DND-41 (cell line): ENCODE measurements around the gene CENPP.
A peak's percentile ranks its signal among the peaks of the same experiment; 100 is the strongest.

ENCODE experiments used
- ATAC-seq: fragments of 200-7000 bp; cut with Tn5 transposase; 3 replicates; pipeline ENCODE4 v1.9.1; 2021; ENCODE audit warnings: low read depth; ENCODE audit not compliant: insufficient read depth
- DNase-seq: peaks from one replicate; pipeline ENCODE4 v3.0.0-alpha.2; 2020
- H2AFZ ChIP-seq: 2 replicates; pipeline ENCODE4 v1.6.0; 2012; ENCODE audit warnings: low read depth, low read length
- H3K27ac ChIP-seq: 2 replicates; pipeline ENCODE4 v1.5.1; 2012; ENCODE audit warnings: low read length, inconsistent platforms
- H3K27me3 ChIP-seq: fragments of 200-600 bp; sonication (generic); 2 replicates; pipeline ENCODE4 v1.6.0; 2012; ENCODE audit warnings: low read length, mild to moderate bottlenecking, inconsistent platforms; ENCODE audit not compliant: insufficient read depth, poor library complexity
- H3K36me3 ChIP-seq: 2 replicates; pipeline ENCODE4 v1.5.1; 2012; ENCODE audit warnings: low read length, inconsistent platforms; ENCODE audit not compliant: insufficient read depth
- H3K4me1 ChIP-seq: 2 replicates; pipeline ENCODE4 v1.5.1; 2012; ENCODE audit warnings: mild to moderate bottlenecking, low read length; ENCODE audit not compliant: insufficient read depth
- H3K4me2 ChIP-seq: 2 replicates; pipeline ENCODE4 v1.6.0; 2012; ENCODE audit warnings: mild to moderate bottlenecking, moderate library complexity, low read length, inconsistent platforms; ENCODE audit not compliant: insufficient read depth
- H3K4me3 ChIP-seq, 2 experiments: fragments of 200-600 bp in 1 of 2; shearing (Covaris generic) in 1 of 2; 2 replicates each; pipeline ENCODE4 v1.5.1; 2012 to 2016; ENCODE audit warnings: inconsistent platforms in 2 of 2, low read length in 2 of 2, mild to moderate bottlenecking in 2 of 2, low read depth in 1 of 2, moderate library complexity in 1 of 2
- H3K79me2 ChIP-seq: 2 replicates; pipeline ENCODE4 v1.6.0; 2012; ENCODE audit warnings: low read length, inconsistent platforms; ENCODE audit not compliant: insufficient read depth
- H3K9ac ChIP-seq: 2 replicates; pipeline ENCODE4 v1.6.0; 2012; ENCODE audit warnings: low read depth, mild to moderate bottlenecking, inconsistent platforms, low read length, moderate library complexity
- H3K9me3 ChIP-seq: 2 replicates; pipeline ENCODE4 v1.5.1; 2012; ENCODE audit warnings: low read length, moderate library complexity, mild to moderate bottlenecking, inconsistent platforms; ENCODE audit not compliant: insufficient read depth, severe bottlenecking
- H4K20me1 ChIP-seq: 2 replicates; pipeline ENCODE4 v1.6.0; 2012; ENCODE audit warnings: low read length; ENCODE audit not compliant: insufficient read depth
- CTCF ChIP-seq: IDR thresholded peaks from 2 replicates; pipeline ENCODE4 v1.5.1; 2012; ENCODE audit warnings: borderline replicate concordance, low read length, moderate library complexity, mild to moderate bottlenecking; ENCODE audit not compliant: poor library complexity, severe bottlenecking; ENCODE audit errors: extremely low read depth
- EZH2 ChIP-seq: IDR thresholded peaks from 3 replicates; pipeline ENCODE4 v1.6.1; 2012; ENCODE audit warnings: borderline replicate concordance, low read depth, mild to moderate bottlenecking, moderate library complexity, low read length, inconsistent platforms; ENCODE audit not compliant: severe bottlenecking

Gene CENPP

GRCh38 chr9:92664394-92665152 lies 338.8 kb downstream of the CENPP start:
- no peak overlapping the region for H3K4me3 ChIP-seq
- DNase-seq (no peak), ATAC-seq (peak; percentile 39; the same call in 2 of the 3 replicates)
- no peak overlapping the region for H3K27ac ChIP-seq
- peaks cover 82% of the 10 kb centered on the region for H3K79me2 ChIP-seq
- TF ChIP-seq CTCF: no peak
- no peak for TF ChIP-seq EZH2
- H4K20me1 ChIP-seq: peaks cover 40% of the 10 kb centered on the region
- peaks cover 14% of the 10 kb centered on the region for H3K36me3 ChIP-seq
- no peaks in the 10 kb centered on the region for H3K27me3 ChIP-seq
- no peak overlapping the region for H3K4me2 ChIP-seq
- no peak overlapping the region for H3K9ac ChIP-seq
- peaks cover 22% of the 10 kb centered on the region for H3K4me1 ChIP-seq
- H3K9me3 ChIP-seq: no peaks in the 10 kb centered on the region
- H2AFZ ChIP-seq: no peak overlapping the region

DNA sequence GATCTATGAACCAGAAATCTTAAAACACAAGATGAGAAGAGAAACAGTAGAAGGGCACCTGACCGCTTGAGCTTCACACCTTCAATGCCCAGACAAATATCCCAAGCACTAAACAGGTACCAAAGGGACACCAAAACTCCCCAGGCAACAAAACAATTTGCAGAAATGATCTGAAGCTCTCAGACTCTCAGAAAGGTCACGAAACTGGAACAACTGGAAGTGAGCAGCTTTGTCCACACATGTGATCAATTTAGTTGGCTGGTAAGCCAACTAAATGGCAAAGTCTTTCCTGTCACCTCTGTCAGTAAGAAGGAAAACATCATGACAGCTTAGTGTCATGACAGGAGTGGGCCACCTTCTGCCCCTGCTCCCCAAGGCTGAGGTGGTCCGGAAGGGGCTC lies 340.1 kb downstream of the CENPP start:
- Histone ChIP-seq H3K36me3 (peaks cover 17% of the 10 kb centered on the region), H3K4me3 (no peak overlapping the region), H3K4me2 (no peak overlapping the region), H3K4me1 (peaks cover 26% of the 10 kb centered on the region), H3K79me2 (peaks cover 85% of the 10 kb centered on the region), H2AFZ (no peak overlapping the region), H3K9me3 (no peaks in the 10 kb centered on the region), H4K20me1 (peaks cover 32% of the 10 kb centered on the region), H3K27me3 (no peaks in the 10 kb centered on the region), H3K27ac (no peak overlapping the region), H3K9ac (no peak overlapping the region)
- no peak for DNase-seq
- TF ChIP-seq CTCF (no peak), EZH2 (no peak)
- no peak for ATAC-seq

DNA sequence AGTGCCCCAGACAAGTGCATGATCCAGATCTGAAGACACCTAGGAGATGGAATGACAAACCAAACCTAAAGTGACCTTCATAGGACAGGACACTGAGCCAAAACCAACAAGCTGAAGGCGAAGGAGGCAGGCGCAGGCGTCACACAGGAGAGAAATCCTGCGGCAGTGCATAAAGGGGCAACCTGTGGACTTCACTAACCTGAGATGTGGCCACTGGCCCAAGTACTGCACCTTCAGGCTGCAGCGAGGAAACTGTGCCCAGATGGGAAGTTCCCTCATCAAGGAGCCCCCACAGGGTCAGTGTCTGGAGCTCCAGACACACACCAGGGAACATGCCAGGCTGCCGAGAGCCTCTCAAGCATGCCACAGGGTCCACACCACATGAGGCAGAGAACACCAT lies 340.5 kb downstream of the CENPP start:
- no peaks in the 10 kb centered on the region for H3K9me3 ChIP-seq
- H3K4me1 ChIP-seq: peaks cover 30% of the 10 kb centered on the region
- no peak overlapping the region for H3K4me2 ChIP-seq
- peaks cover 17% of the 10 kb centered on the region for H3K36me3 ChIP-seq
- DNase-seq: no peak
- peaks cover 28% of the 10 kb centered on the region for H4K20me1 ChIP-seq
- no peak overlapping the region for H3K4me3 ChIP-seq
- no peak for TF ChIP-seq CTCF
- no peak for TF ChIP-seq EZH2
- H3K27me3 ChIP-seq: no peaks in the 10 kb centered on the region
- peaks cover 85% of the 10 kb centered on the region for H3K79me2 ChIP-seq
- H2AFZ ChIP-seq: no peak overlapping the region
- ATAC-seq: no peak
- H3K9ac ChIP-seq: no peak overlapping the region
- H3K27ac ChIP-seq: no peak overlapping the region
